Myocyte (in vitro differentiated cells): ENCODE measurements around the gene VTI1A. TPM values are rescaled to one million over a fixed set of nuclear protein-coding genes. Genes with fewer than 3 reads are reported as not detected.

ENCODE experiments used
- DNase-seq: peaks from one replicate; pipeline ENCODE4 v3.0.0-alpha.2; 2012; ENCODE audit warnings: low read depth
- total RNA-seq: library from RNA; depleted of rRNA; stranded (reverse); fragments of >200 nt; gene quantifications from 2 replicates; pipeline ENCODE4 v1.2.3, GENCODE V29; 2014

VTI1A gene
- total RNA-seq, 1 donor from 2014 or later, result 35.3 TPM

GRCh38 chr10:112801748-112802147, 354.7 kb downstream of the VTI1A start:
- no peak for DNase-seq

GRCh38 chr10:112802411-112803022, 355.5 kb downstream of the VTI1A start:
- no peak for DNase-seq

- no peak for DNase-seq
Observed at GRCh38 chr10:112803961-112804401, 357.0 kb downstream of the VTI1A start.

GRCh38 chr10:112805254-112805590, 358.2 kb downstream of the VTI1A start:
- DNase-seq, result no peak

GRCh38 chr10:112805701-112806100, 358.7 kb downstream of the VTI1A start:
- DNase-seq, result no peak

- DNase-seq, result no peak
Observed at GRCh38 chr10:112807013-112807412, 360.0 kb downstream of the VTI1A start.

GRCh38 chr10:112809736-112810135, 362.7 kb downstream of the VTI1A start:
- no peak for DNase-seq

GRCh38 chr10:112810711-112811151, 363.7 kb downstream of the VTI1A start:
- no peak for DNase-seq

GRCh38 chr10:112811741-112812551, 364.9 kb downstream of the VTI1A start:
- DNase-seq, result peak; percentile 56

- DNase-seq, result no peak
Observed at GRCh38 chr10:112812586-112812985, 365.6 kb downstream of the VTI1A start.

- no peak for DNase-seq
Observed at GRCh38 chr10:112813866-112814591, 367.0 kb downstream of the VTI1A start.

GRCh38 chr10:112815269-112816032, 368.4 kb downstream of the VTI1A start:
- peak; percentile 56 for DNase-seq

- no peak for DNase-seq
Observed at GRCh38 chr10:112816033-112816430, 369.0 kb downstream of the VTI1A start.

GRCh38 chr10:112816891-112817290, 369.9 kb downstream of the VTI1A start:
- DNase-seq, result no peak

- DNase-seq, result no peak
Observed at GRCh38 chr10:112817981-112818777, 371.2 kb downstream of the VTI1A start.

- DNase-seq, result no peak
Observed at GRCh38 chr10:112819231-112819630, 372.2 kb downstream of the VTI1A start.

- DNase-seq, result peak; percentile 36
Observed at GRCh38 chr10:112820320-112820719, 373.3 kb downstream of the VTI1A start.

- DNase-seq, result no peak
Observed at GRCh38 chr10:112821038-112821437, 374.0 kb downstream of the VTI1A start.

GRCh38 chr10:112821663-112822062, 374.6 kb downstream of the VTI1A start:
- no peak for DNase-seq

- DNase-seq, result no peak
Observed at GRCh38 chr10:112823007-112823406, 376.0 kb downstream of the VTI1A start.
